Measurements from ENCODE around the gene AP1G2. TPM values are rescaled to one million over a fixed set of nuclear protein-coding genes. Genes with fewer than 3 reads are reported as not detected.

The AP1G2 gene
- total RNA-seq, 1 donor from 2014 or later, result 156 TPM

- Mint-ChIP-seq H3K36me3 (peaks cover 9% of the 10 kb centered on the region), H3K4me1 (ENCODE audit: unreplicated experiment) (peaks cover 31% of the 10 kb centered on the region), H3K9me3 (no peaks in the 10 kb centered on the region), H3K27ac (peak overlapping the region; percentile 97), H3K27me3 (peaks cover 9% of the 10 kb centered on the region), H3K4me3 (peak overlapping the region; percentile 100)
- TF ChIP-seq CTCF (conservative IDR thresholded peaks at IDR 0.05), result peak; percentile 45
- no peak for DNase-seq (ENCODE audit: extremely low spot score, unreplicated experiment)
Measured at GRCh38 chr14:23566778-23567185, 809 bp downstream of the AP1G2 start.

- peaks cover 9% of the 10 kb centered on the region for H3K36me3 Mint-ChIP-seq
- H3K9me3 Mint-ChIP-seq, result no peaks in the 10 kb centered on the region
- H3K4me3 Mint-ChIP-seq, result peak overlapping the region; percentile 100
- H3K27ac Mint-ChIP-seq, result peak overlapping the region; percentile 97
- H3K27me3 Mint-ChIP-seq, result peaks cover 4% of the 10 kb centered on the region
- DNase-seq (ENCODE audit: extremely low spot score, unreplicated experiment), result no peak
- no peak for TF ChIP-seq CTCF (conservative IDR thresholded peaks at IDR 0.05)
- H3K4me1 Mint-ChIP-seq (ENCODE audit: unreplicated experiment), result peaks cover 31% of the 10 kb centered on the region
Measured at GRCh38 chr14:23566112-23566777, 1.3 kb downstream of the AP1G2 start.

GRCh38 chr14:23565626-23566025, 2.0 kb downstream of the AP1G2 start:
- TF ChIP-seq CTCF (conservative IDR thresholded peaks at IDR 0.05), result no peak
- H3K4me3 Mint-ChIP-seq, result no peak overlapping the region
- DNase-seq (ENCODE audit: extremely low spot score, unreplicated experiment), result no peak
- no peaks in the 10 kb centered on the region for H3K9me3 Mint-ChIP-seq
- peaks cover 9% of the 10 kb centered on the region for H3K36me3 Mint-ChIP-seq
- H3K27me3 Mint-ChIP-seq, result peaks cover 4% of the 10 kb centered on the region
- H3K27ac Mint-ChIP-seq, result no peak overlapping the region
- peaks cover 31% of the 10 kb centered on the region for H3K4me1 Mint-ChIP-seq (ENCODE audit: unreplicated experiment)

GRCh38 chr14:23564876-23565275, 2.7 kb downstream of the AP1G2 start:
- H3K27ac Mint-ChIP-seq, result no peak overlapping the region

GRCh38 chr14:23564181-23564812, 3.3 kb downstream of the AP1G2 start:
- H3K9me3 Mint-ChIP-seq, result no peaks in the 10 kb centered on the region
- H3K4me3 Mint-ChIP-seq, result peak overlapping the region; percentile 62
- H3K27me3 Mint-ChIP-seq, result peaks cover 3% of the 10 kb centered on the region
- peaks cover 9% of the 10 kb centered on the region for H3K36me3 Mint-ChIP-seq
- peaks cover 29% of the 10 kb centered on the region for H3K4me1 Mint-ChIP-seq (ENCODE audit: unreplicated experiment)
- no peak overlapping the region for H3K27ac Mint-ChIP-seq
- DNase-seq (ENCODE audit: extremely low spot score, unreplicated experiment), result no peak
- no peak for TF ChIP-seq CTCF (conservative IDR thresholded peaks at IDR 0.05)

More at GRCh38 chr14:23564876-23565275, 2.7 kb downstream of the AP1G2 start:
- no peak for TF ChIP-seq CTCF (conservative IDR thresholded peaks at IDR 0.05)
- Mint-ChIP-seq H3K4me1 (ENCODE audit: unreplicated experiment) (peaks cover 31% of the 10 kb centered on the region), H3K27me3 (peaks cover 4% of the 10 kb centered on the region), H3K4me3 (peak overlapping the region; percentile 54), H3K9me3 (no peaks in the 10 kb centered on the region), H3K36me3 (peaks cover 9% of the 10 kb centered on the region)
- DNase-seq (ENCODE audit: extremely low spot score, unreplicated experiment), result no peak

Data from type B pancreatic cell (in vitro differentiated cells).